BE2C (cell line): ENCODE data around the gene ABCB9.
A peak's percentile ranks its signal among the peaks of the same experiment; 100 is the strongest.

ENCODE experiments used
- DNase-seq: peaks from one replicate; pipeline ENCODE4 v3.0.0-alpha.2; 2020
- H3K27me3 ChIP-seq: fragments of 250-450 bp; sonication (Bioruptor Pico); 2 replicates; pipeline ENCODE4 v1.5.1; 2020; ENCODE audit warnings: mild to moderate bottlenecking
- H3K36me3 ChIP-seq: fragments of 250-450 bp; sonication (Bioruptor Pico); 2 replicates; pipeline ENCODE4 v1.5.1; 2020; ENCODE audit warnings: mild to moderate bottlenecking
- H3K4me1 ChIP-seq: fragments of 250-450 bp; sonication (Bioruptor Pico); 2 replicates; pipeline ENCODE4 v1.5.1; 2020
- H3K4me3 ChIP-seq: 2 replicates; pipeline ENCODE4 v1.5.1; 2011; ENCODE audit warnings: low read depth, low read length
- H3K9me3 ChIP-seq: fragments of 250-450 bp; sonication (Bioruptor Pico); 2 replicates; pipeline ENCODE4 v1.5.1; 2020
- TF ChIP-seq, protein P1 (sequence below): IDR thresholded peaks from 2 replicates; pipeline ENCODE4 v1.5.1; 2012; ENCODE audit warnings: mild to moderate bottlenecking, low read depth, low read length

Gene ABCB9

GRCh38 chr12:122976648-122976975 lies 10.3 kb upstream of the ABCB9 start:
- no peak for DNase-seq
- H3K9me3 ChIP-seq = no peaks in the 10 kb centered on the region
- H3K27me3 ChIP-seq = no peaks in the 10 kb centered on the region
- H3K4me3 ChIP-seq = no peak overlapping the region
- TF ChIP-seq, protein P1, sequence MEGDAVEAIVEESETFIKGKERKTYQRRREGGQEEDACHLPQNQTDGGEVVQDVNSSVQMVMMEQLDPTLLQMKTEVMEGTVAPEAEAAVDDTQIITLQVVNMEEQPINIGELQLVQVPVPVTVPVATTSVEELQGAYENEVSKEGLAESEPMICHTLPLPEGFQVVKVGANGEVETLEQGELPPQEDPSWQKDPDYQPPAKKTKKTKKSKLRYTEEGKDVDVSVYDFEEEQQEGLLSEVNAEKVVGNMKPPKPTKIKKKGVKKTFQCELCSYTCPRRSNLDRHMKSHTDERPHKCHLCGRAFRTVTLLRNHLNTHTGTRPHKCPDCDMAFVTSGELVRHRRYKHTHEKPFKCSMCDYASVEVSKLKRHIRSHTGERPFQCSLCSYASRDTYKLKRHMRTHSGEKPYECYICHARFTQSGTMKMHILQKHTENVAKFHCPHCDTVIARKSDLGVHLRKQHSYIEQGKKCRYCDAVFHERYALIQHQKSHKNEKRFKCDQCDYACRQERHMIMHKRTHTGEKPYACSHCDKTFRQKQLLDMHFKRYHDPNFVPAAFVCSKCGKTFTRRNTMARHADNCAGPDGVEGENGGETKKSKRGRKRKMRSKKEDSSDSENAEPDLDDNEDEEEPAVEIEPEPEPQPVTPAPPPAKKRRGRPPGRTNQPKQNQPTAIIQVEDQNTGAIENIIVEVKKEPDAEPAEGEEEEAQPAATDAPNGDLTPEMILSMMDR = no peak
- peaks cover 2% of the 10 kb centered on the region; the same call in 1 of the 2 replicates for H3K4me1 ChIP-seq
- peaks cover under 1% of the 10 kb centered on the region; the same call in 1 of the 2 replicates for H3K36me3 ChIP-seq

DNA sequence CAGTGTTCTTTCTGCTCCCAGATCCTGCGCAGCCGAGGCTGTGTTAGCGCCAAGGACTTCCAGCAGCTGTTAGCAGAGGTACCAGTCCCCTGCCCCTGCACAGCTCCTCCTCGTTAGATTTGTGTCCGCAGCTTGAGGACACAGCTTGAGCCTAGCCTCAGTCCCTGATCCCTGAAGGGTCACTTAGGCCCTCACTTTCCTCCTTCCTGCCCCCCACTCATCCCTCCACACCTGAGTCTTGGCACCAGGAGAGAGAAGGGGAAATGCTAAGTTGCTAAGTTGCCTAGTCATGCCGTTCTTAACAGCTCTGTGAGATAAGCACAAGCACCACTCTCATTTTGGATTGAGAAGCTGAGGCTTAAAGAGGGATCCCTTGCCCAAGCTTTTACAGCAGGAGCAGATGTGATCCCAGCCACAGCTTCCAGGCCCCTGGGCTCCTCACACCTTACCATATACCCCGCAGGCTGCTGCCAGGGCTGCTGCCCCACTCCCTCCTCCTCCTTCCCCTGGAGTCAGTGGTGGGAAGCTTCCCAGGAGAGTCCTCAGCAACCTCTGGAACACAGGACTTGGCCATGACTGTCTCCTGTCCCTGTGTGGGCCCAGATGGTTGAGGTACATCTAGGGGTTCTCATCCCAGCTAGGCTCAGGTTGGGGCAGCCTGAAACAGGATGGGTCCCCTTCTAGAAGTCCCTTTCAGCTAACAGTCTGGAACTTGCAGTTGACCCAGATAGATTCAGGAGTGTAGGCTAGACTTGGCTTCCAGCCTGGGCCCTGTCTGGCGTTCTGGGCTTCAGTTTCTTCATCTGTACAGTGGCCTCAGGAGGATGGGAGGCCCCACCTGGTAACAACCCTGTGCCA lies 9.8 kb upstream of the ABCB9 start:
- no peaks in the 10 kb centered on the region for H3K27me3 ChIP-seq
- TF ChIP-seq, protein P1 = no peak
- DNase-seq = peak; percentile 8
- H3K9me3 ChIP-seq = no peaks in the 10 kb centered on the region
- peak overlapping the region; percentile 98 for H3K4me3 ChIP-seq
- no peaks in the 10 kb centered on the region for H3K4me1 ChIP-seq
- no peaks in the 10 kb centered on the region for H3K36me3 ChIP-seq

GRCh38 chr12:122974892-122975789 lies 8.9 kb upstream of the ABCB9 start, which contains the start of gene OGFOD2:
OGFOD2 (plus strand) TSS chr12:122975244; CDS start chr12:122975252, 8 bp downstream.
- Histone ChIP-seq H3K36me3 (no peaks in the 10 kb centered on the region), H3K27me3 (no peaks in the 10 kb centered on the region), H3K9me3 (no peaks in the 10 kb centered on the region), H3K4me3 (peak within 1 kb of the TSS; percentile 98), H3K4me1 (no peaks in the 10 kb centered on the region)
- TF ChIP-seq, protein P1 = no peak
- peak; percentile 94 for DNase-seq

DNA sequence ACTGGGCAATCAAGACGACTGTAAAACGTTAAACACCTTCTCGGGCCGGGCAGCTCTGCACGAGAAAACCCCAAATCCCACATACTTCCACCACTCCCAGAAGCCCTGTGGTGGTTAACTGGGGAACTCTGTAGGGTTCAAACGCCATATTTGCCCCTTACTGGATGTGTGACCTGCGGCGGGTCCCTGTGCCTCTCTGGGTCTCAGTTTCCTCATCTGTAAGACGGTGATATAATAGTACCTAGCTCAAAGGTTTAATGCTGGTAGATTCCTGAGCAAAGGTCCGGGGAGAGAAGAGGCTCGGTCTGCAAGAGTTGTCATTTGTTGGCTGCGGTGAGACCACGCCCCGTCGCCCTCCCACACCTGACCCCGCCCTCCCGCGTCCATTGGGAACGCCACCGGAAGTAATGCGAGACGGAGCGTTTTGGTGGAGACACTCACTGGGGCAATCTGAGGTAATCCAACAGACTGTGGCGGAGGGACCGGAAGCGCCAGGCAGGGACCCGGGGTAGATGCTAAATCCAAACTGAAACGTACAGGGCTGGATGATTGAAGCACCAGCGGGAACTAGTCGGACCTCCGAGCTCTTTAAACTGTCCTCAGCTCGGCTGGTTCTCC lies 8.1 kb upstream of the ABCB9 start:
- Histone ChIP-seq H3K9me3 (no peaks in the 10 kb centered on the region), H3K27me3 (no peaks in the 10 kb centered on the region), H3K4me3 (peak overlapping the region; percentile 98), H3K4me1 (no peaks in the 10 kb centered on the region), H3K36me3 (no peaks in the 10 kb centered on the region)
- TF ChIP-seq, protein P1 = no peak
- DNase-seq = peak; percentile 98

DNA sequence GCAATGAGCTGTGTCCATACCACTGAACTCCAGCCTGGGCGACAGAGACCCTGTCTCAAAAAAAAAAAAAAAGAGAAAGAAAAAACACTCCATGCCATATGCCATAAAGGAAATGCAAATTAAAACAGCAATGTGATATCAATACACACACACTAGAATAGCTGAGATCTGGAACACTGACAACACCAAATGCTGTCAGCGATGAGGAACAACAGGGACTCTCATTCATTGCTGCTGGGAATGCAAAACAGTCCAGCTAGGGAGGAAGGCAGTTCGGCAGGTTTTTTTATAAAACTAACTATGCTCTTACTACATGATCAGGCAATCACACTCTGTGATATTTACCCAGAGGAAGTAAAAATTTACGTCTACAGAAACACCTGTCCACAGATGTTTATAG lies 3.4 kb upstream of the ABCB9 start:
- Histone ChIP-seq H3K27me3 (no peaks in the 10 kb centered on the region), H3K4me1 (peaks cover 2% of the 10 kb centered on the region), H3K9me3 (no peaks in the 10 kb centered on the region), H3K36me3 (no peaks in the 10 kb centered on the region), H3K4me3 (no peak overlapping the region)
- TF ChIP-seq, protein P1 = no peak
- DNase-seq = no peak
